WERI-Rb-1 (cell line): ENCODE results near the gene CNOT3.
"Not testable (repeated sequence)": the region's sequence is repeated elsewhere in the genome, so short reads cannot be mapped to it uniquely, and the experiment has no call there.

Experiments used
- DNase-seq: peaks from one replicate; pipeline ENCODE4 v3.0.0-alpha.2; 2020
- H3K27ac ChIP-seq: fragments of 250-450 bp; sonication (Bioruptor Pico); 2 replicates; pipeline ENCODE4 v1.5.1; 2020; ENCODE audit warnings: mild to moderate bottlenecking, moderate library complexity
- H3K27me3 ChIP-seq: fragments of 250-450 bp; sonication (Bioruptor Pico); 2 replicates; pipeline ENCODE4 v1.5.1; 2021; ENCODE audit warnings: mild to moderate bottlenecking, low read depth, moderate library complexity; ENCODE audit not compliant: insufficient read depth, severe bottlenecking
- H3K36me3 ChIP-seq: fragments of 250-450 bp; sonication (Bioruptor Pico); 2 replicates; pipeline ENCODE4 v1.5.1; 2020; ENCODE audit warnings: mild to moderate bottlenecking, moderate library complexity
- H3K4me3 ChIP-seq: 2 replicates; pipeline ENCODE4 v1.5.1; 2011; ENCODE audit warnings: low read depth, mild to moderate bottlenecking, control low read depth, low read length
- H3K9me3 ChIP-seq: fragments of 250-450 bp; sonication (Bioruptor Pico); 2 replicates; pipeline ENCODE4 v1.5.1; 2021; ENCODE audit warnings: mild to moderate bottlenecking, moderate library complexity; ENCODE audit not compliant: severe bottlenecking
- TF ChIP-seq, protein P1 (sequence below): IDR thresholded peaks from 2 replicates; pipeline ENCODE4 v1.5.1; 2011; ENCODE audit warnings: low read depth, mild to moderate bottlenecking, control low read depth, inconsistent platforms, low read length

CNOT3 gene

DNA sequence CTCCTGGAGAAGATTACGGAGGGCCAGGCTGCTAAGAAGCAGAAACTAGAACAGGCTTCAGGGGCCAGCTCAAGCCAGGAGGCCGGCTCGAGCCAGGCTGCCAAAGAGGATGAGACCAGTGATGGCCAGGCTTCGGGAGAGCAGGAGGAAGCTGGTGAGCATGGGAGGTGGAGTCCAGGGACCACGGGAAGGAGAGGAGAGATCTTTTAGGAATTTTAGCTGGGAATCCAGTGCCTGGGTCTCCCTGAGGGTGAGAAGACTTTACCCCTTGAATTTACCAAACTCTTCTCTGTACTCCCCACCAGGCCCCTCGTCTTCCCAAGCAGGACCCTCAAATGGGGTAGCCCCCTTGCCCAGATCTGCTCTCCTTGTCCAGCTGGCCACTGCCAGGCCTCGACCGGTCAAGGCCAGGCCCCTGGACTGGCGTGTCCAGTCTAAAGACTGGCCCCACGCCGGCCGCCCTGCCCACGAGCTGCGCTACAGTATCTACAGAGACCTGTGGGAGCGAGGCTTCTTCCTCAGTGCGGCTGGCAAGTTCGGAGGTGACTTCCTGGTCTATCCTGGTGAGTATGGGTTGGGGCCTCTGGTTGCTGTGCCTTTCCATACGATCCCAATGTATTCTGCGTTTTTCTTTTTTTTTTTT lies 54.4 kb downstream of the CNOT3 start:
- Histone ChIP-seq H3K36me3 (peaks cover 33% of the 10 kb centered on the region), H3K27me3 (no peaks in the 10 kb centered on the region), H3K9me3 (no peaks in the 10 kb centered on the region), H3K4me3 (peak overlapping the region; percentile 81), H3K27ac (peak overlapping the region; percentile 99)
- DNase-seq: no peak
- TF ChIP-seq, protein P1, sequence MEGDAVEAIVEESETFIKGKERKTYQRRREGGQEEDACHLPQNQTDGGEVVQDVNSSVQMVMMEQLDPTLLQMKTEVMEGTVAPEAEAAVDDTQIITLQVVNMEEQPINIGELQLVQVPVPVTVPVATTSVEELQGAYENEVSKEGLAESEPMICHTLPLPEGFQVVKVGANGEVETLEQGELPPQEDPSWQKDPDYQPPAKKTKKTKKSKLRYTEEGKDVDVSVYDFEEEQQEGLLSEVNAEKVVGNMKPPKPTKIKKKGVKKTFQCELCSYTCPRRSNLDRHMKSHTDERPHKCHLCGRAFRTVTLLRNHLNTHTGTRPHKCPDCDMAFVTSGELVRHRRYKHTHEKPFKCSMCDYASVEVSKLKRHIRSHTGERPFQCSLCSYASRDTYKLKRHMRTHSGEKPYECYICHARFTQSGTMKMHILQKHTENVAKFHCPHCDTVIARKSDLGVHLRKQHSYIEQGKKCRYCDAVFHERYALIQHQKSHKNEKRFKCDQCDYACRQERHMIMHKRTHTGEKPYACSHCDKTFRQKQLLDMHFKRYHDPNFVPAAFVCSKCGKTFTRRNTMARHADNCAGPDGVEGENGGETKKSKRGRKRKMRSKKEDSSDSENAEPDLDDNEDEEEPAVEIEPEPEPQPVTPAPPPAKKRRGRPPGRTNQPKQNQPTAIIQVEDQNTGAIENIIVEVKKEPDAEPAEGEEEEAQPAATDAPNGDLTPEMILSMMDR: no peak

DNA sequence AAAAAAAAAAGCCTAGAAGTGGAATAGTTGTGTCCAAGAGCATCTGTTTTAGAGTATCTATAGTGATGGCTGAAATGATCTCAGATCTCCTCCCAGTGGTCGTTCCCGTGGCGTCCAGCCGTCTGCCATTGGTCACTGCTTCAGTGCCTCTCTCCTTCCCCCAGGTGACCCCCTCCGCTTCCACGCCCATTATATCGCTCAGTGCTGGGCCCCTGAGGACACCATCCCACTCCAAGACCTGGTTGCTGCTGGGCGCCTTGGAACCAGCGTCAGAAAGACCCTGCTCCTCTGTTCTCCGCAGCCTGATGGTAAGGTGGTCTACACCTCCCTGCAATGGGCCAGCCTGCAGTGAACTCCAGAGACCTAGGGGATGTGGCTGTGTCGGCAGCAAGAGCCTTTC lies 55.4 kb downstream of the CNOT3 start:
- H3K9me3 ChIP-seq: no peaks in the 10 kb centered on the region
- TF ChIP-seq, protein P1: no peak
- no peaks in the 10 kb centered on the region for H3K27me3 ChIP-seq
- H3K4me3 ChIP-seq: no peak overlapping the region
- no peak overlapping the region for H3K27ac ChIP-seq
- no peak for DNase-seq
- peaks cover 34% of the 10 kb centered on the region for H3K36me3 ChIP-seq

DNA sequence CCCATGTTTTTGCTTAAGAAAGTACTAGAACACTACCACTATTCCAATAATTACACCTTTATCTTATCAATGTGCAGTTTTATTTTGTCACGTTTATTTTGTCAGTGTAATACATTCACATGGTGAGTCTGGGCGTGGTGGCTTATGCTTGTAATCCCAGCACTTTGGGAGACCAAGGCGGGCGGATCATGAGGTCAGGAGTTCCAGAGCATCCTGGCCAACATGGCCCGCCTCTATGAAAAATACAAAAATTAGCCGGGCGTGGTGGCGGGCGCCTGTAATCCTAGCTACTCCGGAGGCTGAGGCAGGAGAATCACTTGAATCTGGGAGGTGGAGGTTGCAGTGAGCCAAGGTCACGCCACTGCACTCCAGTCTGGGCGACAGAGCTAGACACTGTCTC lies 56.9 kb downstream of the CNOT3 start:
- DNase-seq, H3K4me3 ChIP-seq, H3K9me3 ChIP-seq, H3K27me3 ChIP-seq, H3K27ac ChIP-seq: not testable (repeated sequence)
- H3K36me3 ChIP-seq: peaks cover 35% of the 10 kb centered on the region

DNA sequence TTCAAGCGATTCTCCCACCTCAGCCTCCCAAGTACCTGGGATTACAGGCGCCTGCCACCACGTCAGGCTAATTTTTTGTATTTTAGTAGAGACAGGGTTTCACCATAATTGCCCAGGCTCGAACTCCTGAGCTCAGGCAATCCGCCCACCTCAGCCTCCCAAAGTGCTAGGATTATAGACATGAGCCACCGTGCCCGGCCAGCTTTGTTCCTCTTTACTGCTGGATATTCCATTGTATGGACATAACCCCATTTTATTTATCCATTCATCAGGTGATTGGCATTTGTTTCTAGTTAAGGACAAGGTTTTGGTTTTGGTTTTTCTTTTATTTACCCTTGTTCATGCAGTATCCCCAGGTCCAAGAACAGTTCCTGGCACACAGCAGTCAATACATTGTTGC lies 59.0 kb downstream of the CNOT3 start:
- DNase-seq: no peak
- no peak overlapping the region for H3K27ac ChIP-seq
- H3K4me3 ChIP-seq: no peak overlapping the region
- TF ChIP-seq, protein P1: no peak
- H3K27me3 ChIP-seq: no peaks in the 10 kb centered on the region
- no peaks in the 10 kb centered on the region for H3K9me3 ChIP-seq
- peaks cover 44% of the 10 kb centered on the region for H3K36me3 ChIP-seq

DNA sequence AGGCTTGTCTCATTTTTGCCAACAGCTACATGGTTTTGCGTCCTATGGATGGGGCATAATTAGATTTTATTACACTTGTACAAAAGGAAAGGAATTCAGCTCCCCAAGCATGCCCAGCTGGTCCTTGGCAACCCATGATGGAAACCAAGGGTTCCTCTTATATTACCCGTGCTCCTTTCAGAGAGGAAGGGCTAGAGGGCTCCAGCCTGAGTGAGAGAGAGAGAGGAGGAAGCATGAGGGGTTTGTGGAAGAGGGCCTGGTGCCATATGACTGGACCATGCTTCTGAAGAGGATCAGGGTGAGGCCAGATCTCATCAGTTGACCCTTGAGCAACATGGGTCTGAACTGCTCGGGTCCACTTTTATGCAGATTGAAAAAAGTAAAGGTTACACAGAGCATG lies 59.6 kb downstream of the CNOT3 start:
- Histone ChIP-seq H3K27me3 (no peaks in the 10 kb centered on the region), H3K9me3 (no peaks in the 10 kb centered on the region), H3K27ac (no peak overlapping the region), H3K36me3 (peaks cover 50% of the 10 kb centered on the region), H3K4me3 (no peak overlapping the region)
- DNase-seq: no peak
- TF ChIP-seq, protein P1: no peak

DNA sequence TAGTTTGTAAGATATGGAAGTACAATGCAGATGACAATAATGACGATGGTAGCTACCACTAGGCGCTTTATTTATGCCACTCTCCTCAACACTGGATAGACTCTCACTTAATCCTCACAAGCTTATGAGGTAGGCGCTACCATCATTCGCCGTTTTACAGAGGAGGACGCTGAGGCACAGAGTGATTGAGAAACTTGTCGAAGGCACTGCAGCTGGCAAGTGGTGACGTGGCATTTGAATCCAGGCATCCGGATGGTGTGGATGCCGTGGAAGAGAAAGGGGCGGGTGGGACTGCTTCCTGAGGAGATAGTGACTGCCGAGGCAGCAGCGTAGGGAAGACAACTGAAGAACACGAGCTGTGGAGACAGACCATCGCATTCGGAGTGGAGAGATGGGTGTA lies 61.8 kb downstream of the CNOT3 start:
- DNase-seq: no peak
- Histone ChIP-seq H3K27ac (no peak overlapping the region), H3K9me3 (no peaks in the 10 kb centered on the region), H3K4me3 (no peak overlapping the region), H3K27me3 (no peaks in the 10 kb centered on the region), H3K36me3 (peaks cover 54% of the 10 kb centered on the region)
- TF ChIP-seq, protein P1: no peak
